HepG2 (cell line): ENCODE results near the gene ABHD1.

Experiments
- ATF7-NPFF ChIP-seq: sonication (generic); formaldehyde crosslinking; IDR thresholded peaks from 2 replicates; pipeline ENCODE4 v1.8.1; 2023; ENCODE audit warnings: mild to moderate bottlenecking, low read depth, missing genetic modification reagents, moderate library complexity
- JUND ChIP-seq: sonication (generic); formaldehyde crosslinking; IDR thresholded peaks from 2 replicates; pipeline ENCODE4 v1.8.0; 2022; ENCODE audit warnings: mild to moderate bottlenecking, missing genetic modification reagents
- MLXIP ChIP-seq: sonication (generic); formaldehyde crosslinking; IDR thresholded peaks from 2 replicates; pipeline ENCODE4 v1.9.0; 2021; ENCODE audit warnings: missing genetic modification reagents, borderline replicate concordance
- PHF21A ChIP-seq: sonication (generic); formaldehyde crosslinking; IDR thresholded peaks from 2 replicates; pipeline ENCODE4 v1.5.0; 2020; ENCODE audit warnings: mild to moderate bottlenecking, missing genetic modification reagents
- POLR2A ChIP-seq, 2 experiments: IDR thresholded peaks; 2 replicates each; pipeline ENCODE4 v1.6.1; 2011; ENCODE audit warnings: low read depth in 2 of 2, low read length in 2 of 2, mild to moderate bottlenecking in 1 of 2, moderate library complexity in 1 of 2; ENCODE audit not compliant: insufficient read depth in 1 of 2
- RBM22 ChIP-seq: fragments of 200-400 bp; formaldehyde crosslinking; optimal IDR thresholded peaks from 2 replicates; pipeline ENCODE3; 2017; ENCODE audit warnings: mild to moderate bottlenecking, low read length, moderate library complexity
- SCMH1 ChIP-seq: sonication (generic); formaldehyde crosslinking; IDR thresholded peaks from 2 replicates; pipeline ENCODE4 v1.9.0; 2021; ENCODE audit warnings: missing genetic modification reagents, mild to moderate bottlenecking, borderline replicate concordance
- SP140L ChIP-seq: sonication (generic); formaldehyde crosslinking; IDR thresholded peaks from 2 replicates; pipeline ENCODE4 v1.4.0; 2020; ENCODE audit warnings: missing genetic modification reagents, borderline replicate concordance
- TAF1 ChIP-seq: sonication (generic); formaldehyde crosslinking; IDR thresholded peaks from 2 replicates; pipeline ENCODE4 v1.4.0; 2020; ENCODE audit warnings: missing genetic modification reagents
- TGIF2 ChIP-seq: IDR thresholded peaks from 2 replicates; pipeline ENCODE4 v1.6.1; 2016; ENCODE audit warnings: control low read depth, missing compliant biosample characterization
- ZNF235 ChIP-seq: sonication (generic); formaldehyde crosslinking; IDR thresholded peaks from 2 replicates; pipeline ENCODE4 v1.8.1; 2023; ENCODE audit warnings: mild to moderate bottlenecking, missing genetic modification reagents, borderline replicate concordance
- TF ChIP-seq, protein P1 (sequence below): sonication (generic); formaldehyde crosslinking; IDR thresholded peaks from 2 replicates; pipeline ENCODE4 v1.5.0; 2020; ENCODE audit warnings: mild to moderate bottlenecking, missing genetic modification reagents, moderate library complexity
- TF ChIP-seq, protein P2 (sequence below): sonication (generic); formaldehyde crosslinking; IDR thresholded peaks from 2 replicates; pipeline ENCODE4 v1.4.0; 2020; ENCODE audit warnings: missing genetic modification reagents, borderline replicate concordance
- TF ChIP-seq, protein P3 (sequence below): IDR thresholded peaks from 2 replicates; pipeline ENCODE4 v1.6.1; 2016; ENCODE audit warnings: low read depth, borderline replicate concordance

DNA sequence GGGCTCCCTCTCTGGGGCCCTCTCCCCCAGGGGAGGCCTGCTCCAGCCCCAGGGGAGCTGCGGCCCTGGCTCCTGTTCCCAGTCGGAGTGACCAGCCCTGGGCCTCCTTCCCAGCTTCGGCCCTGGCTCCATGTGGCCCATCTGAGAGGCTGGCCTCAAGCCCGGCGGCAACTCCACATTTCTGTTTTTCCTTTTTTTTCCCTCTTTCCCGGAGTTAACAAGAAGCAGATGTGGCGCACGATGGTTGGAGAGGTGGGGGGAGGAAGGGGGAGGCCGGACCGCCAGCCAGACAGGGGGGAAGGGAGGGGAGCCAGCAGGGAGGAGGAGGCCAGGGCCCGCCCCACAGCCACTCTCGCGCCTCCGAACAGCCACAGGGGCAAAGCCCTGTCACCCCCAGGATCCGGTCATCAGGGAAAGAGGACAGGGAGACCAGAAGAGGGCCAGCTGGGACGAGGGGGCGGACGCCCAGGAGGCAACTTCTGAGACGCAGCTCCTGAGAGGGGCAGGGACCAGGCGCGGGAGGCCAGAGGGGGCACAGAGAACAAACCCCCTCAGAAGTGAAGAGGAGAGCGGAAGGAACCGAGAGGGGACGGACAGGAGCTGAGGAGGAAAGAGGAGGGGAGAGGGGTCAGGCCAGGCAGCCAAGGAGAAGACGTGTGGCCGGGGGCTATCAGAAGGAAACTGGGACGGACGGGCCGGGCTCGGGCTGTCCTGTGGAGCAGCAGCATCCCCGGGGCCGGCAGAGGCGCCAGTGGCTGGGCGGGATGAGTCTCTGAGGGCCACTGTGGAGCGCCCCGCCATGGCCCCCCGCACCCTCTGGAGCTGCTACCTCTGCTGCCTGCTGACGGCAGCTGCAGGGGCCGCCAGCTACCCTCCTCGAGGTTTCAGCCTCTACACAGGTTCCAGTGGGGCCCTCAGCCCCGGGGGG lies 45.1 kb upstream of the ABHD1 start, which contains the start of gene EMILIN1:
- TF ChIP-seq SP140L (CRISPR knock-in tag), result no peak
- TF ChIP-seq, protein P1, sequence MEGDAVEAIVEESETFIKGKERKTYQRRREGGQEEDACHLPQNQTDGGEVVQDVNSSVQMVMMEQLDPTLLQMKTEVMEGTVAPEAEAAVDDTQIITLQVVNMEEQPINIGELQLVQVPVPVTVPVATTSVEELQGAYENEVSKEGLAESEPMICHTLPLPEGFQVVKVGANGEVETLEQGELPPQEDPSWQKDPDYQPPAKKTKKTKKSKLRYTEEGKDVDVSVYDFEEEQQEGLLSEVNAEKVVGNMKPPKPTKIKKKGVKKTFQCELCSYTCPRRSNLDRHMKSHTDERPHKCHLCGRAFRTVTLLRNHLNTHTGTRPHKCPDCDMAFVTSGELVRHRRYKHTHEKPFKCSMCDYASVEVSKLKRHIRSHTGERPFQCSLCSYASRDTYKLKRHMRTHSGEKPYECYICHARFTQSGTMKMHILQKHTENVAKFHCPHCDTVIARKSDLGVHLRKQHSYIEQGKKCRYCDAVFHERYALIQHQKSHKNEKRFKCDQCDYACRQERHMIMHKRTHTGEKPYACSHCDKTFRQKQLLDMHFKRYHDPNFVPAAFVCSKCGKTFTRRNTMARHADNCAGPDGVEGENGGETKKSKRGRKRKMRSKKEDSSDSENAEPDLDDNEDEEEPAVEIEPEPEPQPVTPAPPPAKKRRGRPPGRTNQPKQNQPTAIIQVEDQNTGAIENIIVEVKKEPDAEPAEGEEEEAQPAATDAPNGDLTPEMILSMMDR (CRISPR knock-in tag), result no peak
- TF ChIP-seq RBM22, result no peak
- TF ChIP-seq JUND (CRISPR knock-in tag), result no peak
- no peak for TF ChIP-seq MLXIP
- no peak for TF ChIP-seq POLR2A (IDR thresholded peaks at IDR 0.05; ENCODE audit: insufficient read depth in 1 of 2, low read depth in 2 of 2, low read length in 2 of 2)
- TF ChIP-seq ZNF235 (CRISPR knock-in tag), result no peak
- TF ChIP-seq TAF1, result no peak; the same call in 1 of the 2 replicates
- TF ChIP-seq ATF7-NPFF (CRISPR knock-in tag), result no peak
- TF ChIP-seq PHF21A (CRISPR knock-in tag), result no peak
- TF ChIP-seq, protein P2, sequence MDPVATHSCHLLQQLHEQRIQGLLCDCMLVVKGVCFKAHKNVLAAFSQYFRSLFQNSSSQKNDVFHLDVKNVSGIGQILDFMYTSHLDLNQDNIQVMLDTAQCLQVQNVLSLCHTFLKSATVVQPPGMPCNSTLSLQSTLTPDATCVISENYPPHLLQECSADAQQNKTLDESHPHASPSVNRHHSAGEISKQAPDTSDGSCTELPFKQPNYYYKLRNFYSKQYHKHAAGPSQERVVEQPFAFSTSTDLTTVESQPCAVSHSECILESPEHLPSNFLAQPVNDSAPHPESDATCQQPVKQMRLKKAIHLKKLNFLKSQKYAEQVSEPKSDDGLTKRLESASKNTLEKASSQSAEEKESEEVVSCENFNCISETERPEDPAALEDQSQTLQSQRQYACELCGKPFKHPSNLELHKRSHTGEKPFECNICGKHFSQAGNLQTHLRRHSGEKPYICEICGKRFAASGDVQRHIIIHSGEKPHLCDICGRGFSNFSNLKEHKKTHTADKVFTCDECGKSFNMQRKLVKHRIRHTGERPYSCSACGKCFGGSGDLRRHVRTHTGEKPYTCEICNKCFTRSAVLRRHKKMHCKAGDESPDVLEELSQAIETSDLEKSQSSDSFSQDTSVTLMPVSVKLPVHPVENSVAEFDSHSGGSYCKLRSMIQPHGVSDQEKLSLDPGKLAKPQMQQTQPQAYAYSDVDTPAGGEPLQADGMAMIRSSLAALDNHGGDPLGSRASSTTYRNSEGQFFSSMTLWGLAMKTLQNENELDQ (CRISPR knock-in tag), result no peak
- TF ChIP-seq TGIF2 (CRISPR knock-in tag), result no peak
- no peak for TF ChIP-seq SCMH1 (CRISPR knock-in tag)
- TF ChIP-seq, protein P3, sequence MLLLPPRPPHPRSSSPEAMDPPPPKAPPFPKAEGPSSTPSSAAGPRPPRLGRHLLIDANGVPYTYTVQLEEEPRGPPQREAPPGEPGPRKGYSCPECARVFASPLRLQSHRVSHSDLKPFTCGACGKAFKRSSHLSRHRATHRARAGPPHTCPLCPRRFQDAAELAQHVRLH (CRISPR knock-in tag), result no peak
